Fibroblast of skin of right biceps (primary cell): ENCODE measurements around the gene TNFRSF21.

Source experiments
- DNase-seq: peaks from one replicate; pipeline ENCODE4 v3.0.0-alpha.2; 2013

TNFRSF21 gene

DNA sequence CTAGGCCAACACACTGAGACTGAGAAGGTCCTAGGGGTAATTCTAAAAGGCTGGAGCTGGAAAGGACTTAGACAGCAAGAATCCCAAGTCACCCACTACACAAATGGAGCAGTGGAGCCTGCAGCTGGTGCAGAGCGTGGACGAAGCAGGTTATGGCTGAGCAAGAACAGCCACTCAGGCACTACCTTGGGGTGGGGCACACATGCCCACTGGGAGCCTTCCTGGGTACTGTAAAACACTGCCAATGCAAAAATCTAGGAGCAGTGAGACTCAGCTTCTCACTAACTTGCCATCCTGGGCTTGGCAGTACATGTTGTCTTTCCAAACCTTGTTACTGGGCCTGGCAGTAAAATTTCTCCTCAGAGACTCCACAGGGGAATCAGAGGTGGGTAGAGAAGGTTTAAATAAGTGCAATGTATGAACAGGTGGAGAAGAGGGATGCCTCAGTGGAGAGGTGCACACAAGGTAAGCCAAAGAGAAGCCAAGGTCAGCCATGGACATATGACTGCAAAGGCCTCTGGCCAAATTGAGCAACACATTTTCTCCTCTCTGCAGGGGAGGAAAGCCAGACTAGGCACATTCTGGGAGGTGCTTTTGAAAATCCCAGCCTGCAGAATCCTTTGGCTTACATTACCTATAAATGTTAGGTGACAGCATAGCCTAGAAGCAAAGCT is 105.6 kb downstream of the TNFRSF21 start:
- DNase-seq = no peak

DNA sequence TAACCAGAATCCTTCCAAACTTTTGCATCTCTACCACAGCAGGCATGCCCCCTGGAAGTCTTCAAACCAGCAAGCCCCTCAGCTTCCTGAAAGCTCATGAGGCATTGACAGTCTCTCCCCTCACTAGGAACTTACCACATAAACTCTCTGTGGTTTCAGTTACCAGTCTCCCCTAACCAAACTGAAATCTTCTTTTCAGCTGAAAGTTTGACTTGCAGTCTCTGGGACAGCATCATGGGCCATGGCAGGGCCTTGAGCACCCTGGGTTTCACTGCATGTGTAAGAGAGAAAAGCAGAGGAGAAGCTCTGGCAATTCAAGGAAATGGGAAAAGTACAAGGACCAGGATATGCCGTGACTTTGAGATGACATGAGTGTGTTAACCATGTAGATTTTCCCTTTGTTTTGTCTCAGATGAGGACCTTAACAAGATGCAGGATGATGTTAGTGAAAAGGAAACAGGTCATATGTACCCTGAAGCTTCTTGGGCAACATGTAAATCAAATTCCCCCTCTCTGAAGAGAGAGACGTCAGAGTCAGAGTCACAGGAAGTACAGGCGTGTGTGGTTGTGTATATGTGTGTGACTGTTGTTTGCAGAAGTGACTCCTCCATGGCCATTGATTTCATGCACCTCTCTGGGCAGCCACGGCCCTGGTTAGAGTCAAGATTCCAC is 106.3 kb downstream of the TNFRSF21 start:
- DNase-seq = no peak

DNA sequence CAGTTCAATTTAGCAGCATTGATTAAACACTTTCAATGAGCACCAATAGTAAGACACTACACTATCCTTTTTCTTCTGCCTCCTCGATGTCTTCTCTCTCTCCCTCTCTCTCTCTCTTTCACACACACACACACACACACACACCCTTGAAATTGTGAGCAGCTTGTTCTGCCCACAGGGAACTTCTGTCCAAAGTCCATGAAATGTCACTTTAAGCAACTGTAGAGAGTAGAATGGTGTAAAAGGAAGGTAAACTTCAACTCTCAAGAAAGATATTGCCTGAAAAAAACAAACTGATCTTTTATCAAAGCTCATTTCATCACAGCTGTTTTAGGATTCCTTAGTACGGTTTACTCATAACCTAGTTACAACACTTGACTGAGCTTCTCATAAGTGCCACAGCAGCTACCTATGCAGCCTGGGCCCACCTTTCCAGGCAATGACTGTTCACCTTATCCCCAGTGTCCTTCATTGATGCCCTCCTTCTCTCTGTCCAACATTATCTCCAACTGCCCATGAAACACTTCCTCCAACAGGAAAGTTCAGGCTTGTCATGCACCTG is 107.0 kb downstream of the TNFRSF21 start:
- no peak for DNase-seq

DNA sequence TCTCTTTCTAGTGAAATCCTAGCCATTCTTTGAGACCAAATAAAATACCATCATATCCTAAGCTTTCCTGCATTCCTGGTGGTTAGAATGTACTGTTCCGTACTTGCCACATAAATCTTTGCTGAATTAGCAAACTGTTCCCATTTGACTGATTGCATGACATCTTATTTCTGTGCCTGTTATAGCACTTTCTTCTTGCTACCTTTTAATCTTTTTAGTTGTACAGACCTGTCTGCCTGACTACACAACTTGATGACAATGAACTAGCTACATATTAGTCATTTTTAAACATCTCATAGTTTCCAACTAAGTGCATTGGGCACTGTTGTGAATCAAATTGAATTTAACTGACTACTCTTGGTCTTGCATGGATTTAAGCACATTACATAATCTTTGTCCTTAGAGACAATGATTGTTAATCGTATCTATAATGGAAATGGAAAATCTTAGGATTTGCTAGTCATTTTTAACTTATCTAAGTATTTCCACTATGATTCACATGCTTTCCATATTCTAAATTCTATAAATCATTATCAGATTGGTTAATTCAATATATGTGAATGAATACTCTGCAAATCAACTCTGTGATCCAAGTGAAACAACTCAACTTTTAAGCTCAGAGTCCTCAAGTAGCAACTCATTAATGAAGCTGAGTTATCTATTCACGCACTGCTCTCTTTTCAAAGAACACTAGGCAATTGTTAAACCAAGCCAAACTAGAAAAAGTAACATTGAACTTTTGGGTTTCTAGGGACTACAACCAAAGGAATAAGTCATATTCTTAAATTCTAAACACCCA is 109.0 kb downstream of the TNFRSF21 start:
- no peak for DNase-seq

DNA sequence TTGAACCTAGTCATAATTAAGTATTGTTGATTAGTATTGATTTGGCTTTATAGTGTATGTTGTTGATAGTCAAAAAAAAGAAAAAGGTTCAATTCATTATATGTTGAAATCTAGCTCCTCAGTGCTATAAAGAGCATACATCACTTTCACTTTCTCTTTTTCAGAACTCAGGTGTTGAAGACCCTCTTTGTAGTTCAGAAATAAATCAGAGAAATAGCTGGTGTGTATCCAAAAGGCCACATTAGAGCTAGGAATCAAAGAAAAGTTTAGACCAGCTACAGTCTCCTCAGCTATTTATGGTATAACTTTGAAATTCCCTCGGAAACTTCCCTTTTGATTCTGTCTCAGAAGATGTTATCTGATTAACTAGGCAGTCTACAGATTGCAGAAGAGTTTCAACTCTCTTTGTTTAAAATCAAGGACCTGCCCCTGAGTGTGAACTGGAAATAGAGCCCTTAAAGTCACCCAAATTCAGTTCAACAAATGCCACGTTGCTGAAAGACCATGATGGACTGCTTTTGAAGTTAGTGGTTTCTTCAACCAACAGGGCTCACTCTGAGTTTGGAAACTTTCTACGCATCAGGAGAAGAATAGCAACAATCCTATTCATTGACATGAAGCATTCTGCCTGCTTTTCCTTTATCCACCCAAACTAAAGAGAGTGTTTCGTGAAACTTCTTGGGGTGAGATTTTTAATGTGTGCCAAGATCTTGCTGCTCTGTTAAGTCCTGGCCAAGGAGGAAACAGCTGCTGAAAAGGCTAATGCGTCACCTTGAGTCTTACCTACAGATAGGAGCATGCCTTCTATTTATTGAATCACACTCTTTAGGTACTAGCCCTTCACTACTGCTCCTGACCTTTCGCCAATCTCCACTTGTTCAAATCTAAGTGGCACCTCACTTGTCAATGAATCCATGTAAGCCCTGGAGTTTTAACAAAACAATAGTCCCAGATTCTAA is 111.7 kb downstream of the TNFRSF21 start:
- no peak for DNase-seq

DNA sequence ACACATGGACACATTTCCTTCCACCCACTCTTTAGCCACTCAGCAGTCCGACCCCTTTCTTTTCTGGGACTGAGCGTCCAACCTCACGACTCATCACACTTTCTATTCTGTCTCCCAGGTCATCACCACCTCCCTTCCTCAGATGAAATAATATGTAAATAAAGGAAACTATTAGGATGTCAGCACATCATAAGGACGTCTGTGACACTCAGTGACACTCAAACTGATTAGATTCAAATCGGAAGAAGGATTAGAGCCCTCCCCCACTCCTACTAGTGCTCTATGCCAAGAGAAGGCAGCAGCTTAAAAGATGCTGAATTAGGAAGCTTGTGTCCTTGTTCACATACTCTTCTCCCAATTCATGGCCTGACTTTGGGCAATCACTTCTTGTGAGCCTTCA is 113.6 kb downstream of the TNFRSF21 start:
- DNase-seq = no peak

DNA sequence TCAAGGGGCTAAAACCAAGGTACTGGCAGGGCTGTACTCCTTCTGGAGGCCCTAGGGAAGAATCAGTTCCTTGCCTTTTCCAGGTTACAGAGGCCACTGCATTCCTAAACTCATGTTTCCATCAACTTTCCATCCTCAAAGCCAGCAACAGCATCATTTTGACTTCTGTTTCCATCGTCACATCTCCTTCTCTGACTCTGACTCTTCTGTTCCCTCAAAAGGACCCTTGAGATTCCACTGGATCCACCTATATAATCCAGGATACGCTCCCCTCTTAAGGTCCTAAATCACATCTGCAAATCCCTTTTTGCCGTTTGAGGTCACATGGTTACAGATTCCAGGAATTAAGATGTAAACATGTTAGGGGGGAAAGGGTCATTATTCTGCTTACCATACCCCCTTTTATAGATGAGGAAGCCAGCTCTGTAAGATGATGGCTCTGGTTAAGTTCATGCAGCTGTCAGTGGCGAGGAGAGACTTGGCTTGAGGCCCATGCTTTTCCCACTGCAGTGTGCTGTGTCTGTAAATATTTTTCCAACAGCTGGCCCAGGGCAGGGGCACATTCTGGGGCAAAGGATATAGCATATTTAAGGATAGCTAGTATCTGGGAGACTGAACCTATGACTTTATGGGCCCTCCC is 114.6 kb downstream of the TNFRSF21 start:
- peak; percentile 10 for DNase-seq

DNA sequence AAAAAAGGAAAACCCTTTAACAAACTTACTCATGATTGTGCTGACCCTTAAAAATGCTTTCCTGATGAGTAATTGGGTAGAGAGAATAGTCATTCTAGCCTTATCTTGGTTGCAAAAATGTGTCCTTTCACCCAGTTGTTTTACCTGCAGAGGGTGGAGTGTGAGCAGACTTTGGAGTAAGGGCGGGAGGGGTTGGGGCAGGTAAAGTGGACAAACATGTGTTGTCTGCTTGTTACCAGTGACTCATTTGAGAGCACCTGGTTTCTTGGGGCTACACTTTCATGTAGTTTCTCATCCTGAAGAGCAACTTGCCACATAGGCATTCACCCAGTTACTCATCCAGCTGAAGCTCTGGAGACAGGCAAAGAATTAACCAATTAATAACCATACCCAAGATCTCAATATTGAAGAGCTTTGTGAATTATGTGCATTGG is 121.1 kb downstream of the TNFRSF21 start:
- peak; percentile 78 for DNase-seq

DNA sequence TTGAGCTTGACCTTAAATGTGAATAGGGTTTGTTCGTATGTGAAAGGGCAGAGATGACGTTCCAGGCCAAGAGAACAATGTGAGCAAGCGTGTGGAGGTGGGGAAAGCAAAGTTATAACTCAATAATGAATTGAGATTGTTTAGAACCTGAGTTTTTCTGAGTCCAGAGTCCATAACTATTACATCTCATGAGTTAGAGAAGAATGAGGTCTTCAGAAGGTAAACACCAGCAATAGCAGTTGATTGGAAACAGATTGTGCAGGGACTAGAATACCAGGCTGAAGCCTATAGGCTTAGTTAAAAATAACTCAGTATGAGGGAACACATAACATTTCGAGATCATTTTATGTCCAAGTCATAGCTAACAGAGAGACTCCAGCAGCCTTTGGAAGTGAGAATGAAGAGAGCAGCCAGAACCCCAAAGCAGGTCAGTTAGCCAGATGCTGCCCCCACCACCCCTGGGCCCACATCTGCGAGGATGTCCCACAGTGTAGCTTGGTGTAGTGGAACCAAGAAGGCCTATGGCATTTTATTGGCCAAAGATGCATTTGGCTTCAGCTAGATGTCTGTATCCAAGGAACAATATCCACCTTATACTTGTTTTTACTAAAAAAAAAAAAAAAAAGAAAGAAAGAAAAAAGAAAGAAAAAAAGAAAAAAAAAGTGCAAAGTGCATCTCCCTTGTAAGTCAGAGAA is 121.7 kb downstream of the TNFRSF21 start:
- peak; percentile 77 for DNase-seq

DNA sequence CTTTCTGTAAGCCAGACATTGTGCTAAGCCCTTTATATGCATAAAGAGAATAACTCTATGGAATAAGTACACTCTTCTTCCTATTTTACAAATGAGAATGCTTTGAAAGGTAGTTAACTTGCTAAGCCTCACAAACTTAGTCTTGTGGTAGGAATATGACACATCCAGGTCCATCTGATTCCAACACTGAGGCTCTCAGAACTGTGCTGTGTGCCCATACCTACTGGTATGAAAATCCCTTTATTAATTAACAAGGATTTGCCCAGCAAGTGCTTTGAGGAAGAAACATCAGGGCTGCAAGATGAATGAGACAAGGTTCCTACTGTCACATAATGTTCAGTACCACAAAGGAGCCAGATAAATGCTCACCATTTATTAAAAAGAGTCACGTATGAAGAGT is 122.6 kb downstream of the TNFRSF21 start:
- no peak for DNase-seq

DNA sequence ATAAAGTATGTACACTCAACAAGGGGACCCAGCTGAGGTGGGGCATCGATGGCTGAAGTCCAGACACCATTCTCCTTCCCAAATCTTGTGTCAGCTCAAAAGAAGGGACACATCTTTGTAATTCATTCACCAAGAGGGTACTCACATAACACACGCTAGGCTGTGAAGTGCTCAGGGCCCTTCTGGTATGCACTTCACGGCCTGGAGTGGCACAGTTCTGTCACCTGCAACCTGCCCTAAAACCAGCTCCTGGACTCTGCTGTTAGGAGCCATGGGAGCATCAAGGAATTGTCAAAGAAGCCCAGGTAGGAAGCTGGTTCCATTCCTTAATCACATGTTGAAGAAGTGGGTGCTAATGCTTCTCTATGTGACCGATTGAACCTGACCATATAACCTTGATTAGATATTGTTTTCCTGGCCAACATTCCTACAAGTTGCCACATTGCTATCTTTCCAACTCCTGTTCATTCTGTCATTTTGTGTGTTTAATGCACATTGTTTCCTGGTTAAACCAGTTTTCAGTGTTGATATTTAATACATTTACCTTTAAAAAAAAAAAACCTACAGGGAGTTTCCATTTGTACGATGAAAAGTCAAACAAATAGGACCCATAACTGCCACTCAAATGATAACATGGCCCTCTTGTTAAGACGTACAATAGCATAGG is 127.3 kb downstream of the TNFRSF21 start:
- no peak for DNase-seq

DNA sequence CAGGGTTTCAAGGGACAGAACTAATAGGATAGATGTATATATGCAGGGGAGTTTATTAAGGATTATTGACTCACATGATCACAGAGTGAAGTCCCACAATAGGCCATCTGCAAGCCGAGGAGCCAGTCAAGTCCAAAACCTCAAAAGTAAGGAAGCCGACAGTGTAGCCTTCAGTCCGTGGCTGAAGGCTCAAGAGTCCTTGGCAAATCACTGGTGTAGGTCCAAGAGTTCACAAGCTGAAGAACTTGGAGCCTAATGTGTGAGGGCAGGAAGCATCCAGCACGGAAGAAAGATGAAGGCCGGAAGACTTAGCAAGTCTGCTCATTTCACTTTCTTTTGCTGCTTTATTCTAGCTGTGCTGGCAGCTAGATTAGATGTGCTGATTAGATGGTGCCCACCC is 128.0 kb downstream of the TNFRSF21 start:
- DNase-seq = no peak
